Omental fat pad (tissue), 4 donors: ENCODE results near the gene AATK. TPM values are rescaled to one million over a fixed set of nuclear protein-coding genes. Genes with fewer than 3 reads are reported as not detected.
"Not testable (repeated sequence)": the region's sequence is repeated elsewhere in the genome, so short reads cannot be mapped to it uniquely, and the experiment has no call there.

Experiments
- ATAC-seq: fragments of 150-250 bp; one replicate; pipeline ENCODE4 v1.9.1; 2016; ENCODE audit warnings: mild to moderate bottlenecking, moderate library complexity; ENCODE audit not compliant: low FRiP score
- DNase-seq: peaks from one replicate; pipeline ENCODE4 v3.0.0-alpha.2; 2019; ENCODE audit warnings: low spot score
- total RNA-seq, 4 donors: library from RNA; depleted of rRNA; stranded (reverse); fragments of >200 nt; gene quantifications; one replicate each; pipeline ENCODE4 v1.1.0, GENCODE V29; 2016
- TF ChIP-seq, protein P1 (sequence below), 3 donors: fragments of 450-650 bp; IDR thresholded peaks; one replicate each; pipeline ENCODE4 v1.5.1; 2016 to 2017; ENCODE audit warnings: antibody characterized with exemption in 3 of 3, mild to moderate bottlenecking in 3 of 3, moderate library complexity in 2 of 3

AATK gene
- total RNA-seq, 4 donors from 2014 or later: 1.3 to 6.0 (median 3.1) TPM

DNA sequence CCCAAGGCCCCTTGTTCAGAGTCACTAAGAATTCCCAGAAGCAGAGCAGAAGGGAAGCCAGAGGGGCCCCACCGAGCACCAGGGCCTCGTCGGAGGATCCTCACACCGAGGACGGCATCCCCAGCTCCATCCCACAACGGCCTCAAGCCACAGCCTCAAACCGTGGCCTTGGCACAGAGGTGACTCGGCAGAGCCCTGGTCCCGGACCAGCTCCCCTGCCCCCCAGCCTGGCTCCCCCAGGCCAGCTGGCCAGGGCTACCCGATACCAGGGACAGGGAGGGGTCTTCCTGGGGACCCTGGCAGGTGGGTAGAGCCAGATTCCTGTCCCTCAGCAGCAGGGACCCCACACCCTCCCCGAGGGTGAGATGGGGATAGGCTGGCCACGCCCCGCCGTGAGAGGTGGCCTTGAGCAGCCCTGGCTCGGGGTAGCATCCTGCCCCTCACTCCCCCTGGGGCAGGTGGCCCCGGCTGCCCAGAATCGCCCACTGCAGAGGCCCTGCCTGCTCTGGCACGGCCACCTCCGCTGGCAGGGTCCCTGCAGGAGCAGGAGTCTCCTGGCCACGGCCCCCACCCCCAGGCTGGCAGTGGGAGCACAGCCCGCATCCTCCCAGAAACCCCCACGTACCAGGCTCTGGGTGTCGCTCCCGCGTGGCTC lies 6.3 kb downstream of the AATK start:
- no peak for DNase-seq
- TF ChIP-seq, protein P1, sequence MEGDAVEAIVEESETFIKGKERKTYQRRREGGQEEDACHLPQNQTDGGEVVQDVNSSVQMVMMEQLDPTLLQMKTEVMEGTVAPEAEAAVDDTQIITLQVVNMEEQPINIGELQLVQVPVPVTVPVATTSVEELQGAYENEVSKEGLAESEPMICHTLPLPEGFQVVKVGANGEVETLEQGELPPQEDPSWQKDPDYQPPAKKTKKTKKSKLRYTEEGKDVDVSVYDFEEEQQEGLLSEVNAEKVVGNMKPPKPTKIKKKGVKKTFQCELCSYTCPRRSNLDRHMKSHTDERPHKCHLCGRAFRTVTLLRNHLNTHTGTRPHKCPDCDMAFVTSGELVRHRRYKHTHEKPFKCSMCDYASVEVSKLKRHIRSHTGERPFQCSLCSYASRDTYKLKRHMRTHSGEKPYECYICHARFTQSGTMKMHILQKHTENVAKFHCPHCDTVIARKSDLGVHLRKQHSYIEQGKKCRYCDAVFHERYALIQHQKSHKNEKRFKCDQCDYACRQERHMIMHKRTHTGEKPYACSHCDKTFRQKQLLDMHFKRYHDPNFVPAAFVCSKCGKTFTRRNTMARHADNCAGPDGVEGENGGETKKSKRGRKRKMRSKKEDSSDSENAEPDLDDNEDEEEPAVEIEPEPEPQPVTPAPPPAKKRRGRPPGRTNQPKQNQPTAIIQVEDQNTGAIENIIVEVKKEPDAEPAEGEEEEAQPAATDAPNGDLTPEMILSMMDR (IDR thresholded peaks at IDR 0.05): no peak
- ATAC-seq: no peak

DNA sequence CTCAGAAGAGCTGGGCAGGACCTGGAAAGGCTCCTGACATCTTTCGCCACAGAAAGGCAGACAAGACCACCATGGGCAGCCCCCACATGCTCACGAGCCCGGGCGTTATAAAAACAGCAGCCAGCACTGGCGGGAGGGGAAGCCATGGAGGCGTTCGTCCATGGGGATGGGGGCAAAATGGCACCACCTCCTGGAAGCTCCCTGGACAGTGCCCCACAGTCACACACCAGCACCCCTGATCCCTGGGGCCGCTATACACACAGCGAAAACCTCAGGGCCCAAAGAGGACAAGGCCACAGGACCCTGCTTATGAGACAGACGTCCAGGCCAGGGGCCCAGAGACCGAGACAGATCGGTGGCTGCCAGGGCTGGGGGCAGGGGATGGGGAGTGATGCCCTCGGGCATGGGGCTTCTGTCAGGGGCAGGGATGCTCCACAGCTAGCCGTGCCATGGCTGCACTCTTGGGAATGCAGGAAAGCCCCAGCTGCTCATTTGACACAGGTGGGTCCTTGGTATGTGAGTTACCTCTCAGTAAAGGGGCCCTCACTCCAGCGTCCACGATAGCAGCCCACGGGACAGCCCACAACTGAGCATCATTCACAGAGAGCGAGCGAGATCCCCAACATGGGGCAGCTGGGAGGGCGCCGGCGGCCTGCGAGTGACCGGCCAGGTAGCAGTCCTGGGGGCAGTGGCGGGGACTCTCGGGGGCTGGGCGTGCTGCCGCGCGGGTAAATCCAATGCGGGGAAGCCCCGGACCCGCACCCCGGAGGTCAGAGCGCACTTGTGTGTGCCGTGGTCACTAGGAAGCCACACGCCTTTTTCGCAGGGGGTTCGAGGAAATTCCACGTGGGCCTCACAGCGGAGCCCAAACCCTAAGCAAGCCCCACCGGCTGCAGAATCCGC lies 7.1 kb downstream of the AATK start:
- ATAC-seq: no peak
- no peak for DNase-seq
- TF ChIP-seq, protein P1 (IDR thresholded peaks at IDR 0.05): no peak

DNA sequence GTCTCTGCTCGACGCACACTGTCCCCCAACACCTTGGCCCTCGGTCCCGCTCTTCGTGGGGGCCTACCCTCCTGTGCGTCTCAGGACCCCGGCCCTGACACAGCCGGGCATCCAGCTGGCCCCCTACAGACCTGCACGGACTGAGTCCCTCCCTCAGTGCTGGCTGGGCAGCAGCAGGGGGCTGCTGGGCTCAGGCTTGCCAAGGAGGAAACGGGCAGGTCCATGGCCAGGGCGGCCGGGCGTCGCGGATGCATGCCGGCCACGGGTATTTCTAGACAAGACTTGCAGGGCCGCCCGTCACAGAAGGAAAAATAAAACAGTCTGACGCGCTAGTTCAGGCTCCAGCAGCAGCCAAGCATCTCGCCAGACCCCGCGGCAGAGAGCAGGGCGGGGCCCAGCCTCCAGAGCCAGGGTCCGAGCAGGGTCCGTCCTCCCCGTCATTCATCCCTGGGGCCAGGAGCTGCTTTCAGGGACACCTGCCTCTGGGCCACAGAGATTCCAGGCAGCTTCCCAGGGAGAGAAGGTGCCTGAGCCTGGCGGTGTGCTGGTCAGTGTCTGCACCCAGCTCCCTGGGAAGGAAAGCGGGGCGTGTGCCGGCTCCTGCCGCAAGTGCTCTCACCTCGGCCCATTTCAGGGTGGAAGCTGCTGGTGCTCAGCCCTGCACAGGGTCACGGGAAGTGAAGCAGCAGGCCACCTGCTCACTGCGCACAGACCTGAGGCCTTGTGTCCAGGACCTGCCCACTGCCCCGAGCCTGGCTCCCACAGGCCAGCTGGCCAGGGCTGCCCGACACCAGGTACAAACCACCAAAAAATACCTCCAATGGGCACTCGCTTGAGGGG lies 8.0 kb downstream of the AATK start:
- TF ChIP-seq, protein P1 (IDR thresholded peaks at IDR 0.05): no peak
- DNase-seq (no peak), ATAC-seq (no peak)

DNA sequence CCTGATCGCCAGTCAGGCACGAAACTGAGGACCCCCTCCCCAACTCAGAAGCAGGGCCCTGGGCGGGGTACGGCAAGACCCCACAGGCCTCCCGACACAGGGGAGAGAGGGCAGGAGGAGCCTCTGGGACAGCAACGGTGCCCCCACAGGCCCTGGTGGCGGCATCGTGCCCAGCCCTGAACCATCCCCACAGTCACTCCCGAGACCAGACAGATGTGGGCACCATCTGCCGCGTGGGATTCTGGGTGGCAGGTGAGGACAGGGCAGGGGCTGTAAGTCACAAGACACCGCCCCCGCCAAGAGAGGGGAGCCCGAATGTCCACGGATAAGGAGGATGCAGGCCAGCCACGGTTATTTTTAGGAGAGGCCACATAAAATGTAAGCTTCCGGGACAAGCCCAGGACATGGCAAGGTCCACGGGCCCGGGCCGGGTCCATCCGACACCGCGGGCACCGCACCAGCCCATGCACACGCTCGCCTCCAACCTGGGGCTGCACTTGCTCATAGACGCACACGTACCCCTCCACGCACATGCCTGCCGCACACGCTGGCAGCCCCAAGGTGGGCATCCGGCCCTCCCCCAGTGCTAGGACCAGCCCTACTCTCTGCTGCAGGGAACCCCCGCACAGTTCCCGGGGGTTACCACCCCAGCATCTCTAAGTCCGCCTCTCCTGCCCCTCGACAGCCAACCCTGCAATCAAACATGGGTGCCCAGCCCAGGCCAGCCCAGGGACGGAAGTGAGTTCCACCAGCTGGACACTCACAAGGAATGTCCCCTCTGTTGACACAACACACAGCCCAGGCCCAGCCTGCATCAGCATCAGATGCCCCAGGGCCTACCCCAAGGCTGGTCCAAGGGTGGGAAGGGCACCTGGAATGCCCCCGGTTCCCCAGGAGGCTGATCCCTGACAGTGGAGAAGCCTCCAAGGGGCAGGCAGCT lies 8.9 kb downstream of the AATK start:
- no peak for ATAC-seq
- DNase-seq: no peak
- TF ChIP-seq, protein P1 (IDR thresholded peaks at IDR 0.05): no peak

DNA sequence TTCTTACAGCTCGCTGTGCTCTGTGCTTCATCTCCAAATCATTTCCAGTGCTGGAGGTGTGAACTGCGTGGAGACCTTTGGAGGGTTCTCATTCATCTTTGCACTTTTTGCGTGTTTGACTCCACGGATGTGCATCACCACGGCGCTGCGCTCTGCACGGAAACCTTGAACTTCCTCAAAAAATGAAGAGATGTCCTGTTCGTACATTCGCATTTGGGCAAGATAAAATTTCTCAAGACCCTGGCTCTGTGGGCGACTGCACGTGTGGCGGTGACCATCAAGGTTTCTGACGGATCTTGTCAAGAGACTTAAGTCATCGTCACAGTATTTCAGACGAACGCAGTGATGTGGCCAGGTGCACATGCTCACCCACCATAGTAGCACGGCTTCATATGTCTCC lies 11.1 kb downstream of the AATK start:
- DNase-seq: no peak
- TF ChIP-seq, protein P1 (IDR thresholded peaks at IDR 0.05): no peak
- no peak for ATAC-seq

DNA sequence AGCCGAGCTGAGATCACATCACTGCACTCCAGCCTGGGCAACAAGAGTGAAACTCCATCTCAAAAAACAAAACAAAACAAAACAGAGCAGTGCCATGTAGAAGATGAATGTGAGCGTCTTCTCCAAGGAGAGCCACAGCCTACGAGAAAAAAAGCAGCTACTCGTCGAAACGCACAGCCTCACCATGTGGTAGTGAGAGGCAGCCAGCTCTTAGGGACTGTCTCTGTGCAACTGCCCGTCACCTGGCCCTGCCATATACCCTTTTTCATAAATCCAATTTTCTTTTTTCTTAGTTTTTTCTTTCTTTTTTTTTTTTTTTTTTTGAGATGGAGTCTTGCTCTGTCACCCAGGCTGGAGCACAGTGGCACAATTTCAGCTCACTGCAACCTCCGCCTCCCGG lies 12.0 kb downstream of the AATK start:
- not testable (repeated sequence) for ATAC-seq, DNase-seq
